ENCODE measurements around the gene PHETA2.

PHETA2 gene

GRCh38 chr22:42072606-42073330, 1.3 kb upstream of the PHETA2 start:
- Histone ChIP-seq H3K9ac (ENCODE audit: insufficient read length) (no peak overlapping the region), H3K4me3 (no peak overlapping the region), H3K27ac (no peak overlapping the region), H3K9me3 (ENCODE audit: low read depth, low read length) (no peaks in the 10 kb centered on the region), H3K36me3 (ENCODE audit: insufficient read depth, low read length) (no peaks in the 10 kb centered on the region)
- TF ChIP-seq EZH2 (IDR thresholded peaks at IDR 0.05): no peak
- no peak for TF ChIP-seq FOXP2 (optimal IDR thresholded peaks at IDR 0.05; ENCODE audit: control extremely low read depth, extremely low read length, insufficient read depth)
- no peak for TF ChIP-seq POLR2AphosphoS5 (IDR thresholded peaks at IDR 0.05; ENCODE audit: borderline replicate concordance, low read depth, low read length)
- no peak for DNase-seq (ENCODE audit: low read depth, low spot score)

DNA sequence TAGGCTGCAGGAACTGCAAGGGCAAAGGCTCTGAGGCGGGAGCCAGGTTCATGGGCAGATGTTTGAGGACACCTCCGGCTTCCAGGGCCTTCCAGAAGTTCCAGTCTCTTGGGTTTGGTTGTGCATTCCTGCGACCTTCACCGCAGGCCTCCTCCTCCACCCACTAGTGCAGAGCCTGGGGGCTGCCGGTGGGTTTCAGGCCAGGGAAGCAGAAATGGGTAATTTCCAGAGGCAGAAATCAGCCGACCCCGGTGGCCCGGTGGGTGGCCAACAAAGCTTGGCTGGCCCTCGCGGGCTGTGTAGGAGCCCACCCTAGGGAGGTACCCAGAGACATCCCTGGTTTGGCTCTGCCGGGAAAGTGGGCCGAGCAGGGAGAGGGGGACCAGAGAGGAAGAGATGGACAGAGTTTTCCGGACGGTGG, 417 bp upstream of the PHETA2 start:
- Histone ChIP-seq H3K27ac (no peak overlapping the region), H3K4me3 (no peak overlapping the region), H3K36me3 (ENCODE audit: insufficient read depth, low read length) (no peaks in the 10 kb centered on the region), H3K9me3 (ENCODE audit: low read depth, low read length) (no peaks in the 10 kb centered on the region), H3K9ac (ENCODE audit: insufficient read length) (no peak overlapping the region)
- TF ChIP-seq EZH2 (IDR thresholded peaks at IDR 0.05) (no peak), POLR2AphosphoS5 (IDR thresholded peaks at IDR 0.05; ENCODE audit: borderline replicate concordance, low read depth, low read length) (no peak), FOXP2 (optimal IDR thresholded peaks at IDR 0.05; ENCODE audit: control extremely low read depth, extremely low read length, insufficient read depth) (no peak)
- no peak for DNase-seq (ENCODE audit: low read depth, low spot score)

- no peak for TF ChIP-seq EZH2 (IDR thresholded peaks at IDR 0.05)
- no peak for TF ChIP-seq FOXP2 (optimal IDR thresholded peaks at IDR 0.05; ENCODE audit: control extremely low read depth, extremely low read length, insufficient read depth)
- no peak for TF ChIP-seq POLR2AphosphoS5 (IDR thresholded peaks at IDR 0.05; ENCODE audit: borderline replicate concordance, low read depth, low read length)
- no peak for DNase-seq (ENCODE audit: low read depth, low spot score)
- Histone ChIP-seq H3K9me3 (ENCODE audit: low read depth, low read length) (no peaks in the 10 kb centered on the region), H3K9ac (ENCODE audit: insufficient read length) (no peak overlapping the region), H3K27ac (no peak overlapping the region), H3K4me3 (no peak overlapping the region), H3K36me3 (ENCODE audit: insufficient read depth, low read length) (no peaks in the 10 kb centered on the region)
These were observed 1.0 kb downstream of the PHETA2 start for GRCh38 chr22:42074846-42075676.

- no peak for TF ChIP-seq EZH2 (IDR thresholded peaks at IDR 0.05)
- TF ChIP-seq POLR2AphosphoS5 (IDR thresholded peaks at IDR 0.05; ENCODE audit: borderline replicate concordance, low read depth, low read length): no peak
- TF ChIP-seq FOXP2 (optimal IDR thresholded peaks at IDR 0.05; ENCODE audit: control extremely low read depth, extremely low read length, insufficient read depth): no peak
- Histone ChIP-seq H3K9ac (ENCODE audit: insufficient read length) (no peak overlapping the region), H3K9me3 (ENCODE audit: low read depth, low read length) (no peaks in the 10 kb centered on the region), H3K36me3 (ENCODE audit: insufficient read depth, low read length) (no peaks in the 10 kb centered on the region), H3K27ac (no peak overlapping the region), H3K4me3 (no peak overlapping the region)
- DNase-seq (ENCODE audit: low read depth, low spot score): no peak
These were observed 2.9 kb downstream of the PHETA2 start for GRCh38 chr22:42076764-42077485.

DNA sequence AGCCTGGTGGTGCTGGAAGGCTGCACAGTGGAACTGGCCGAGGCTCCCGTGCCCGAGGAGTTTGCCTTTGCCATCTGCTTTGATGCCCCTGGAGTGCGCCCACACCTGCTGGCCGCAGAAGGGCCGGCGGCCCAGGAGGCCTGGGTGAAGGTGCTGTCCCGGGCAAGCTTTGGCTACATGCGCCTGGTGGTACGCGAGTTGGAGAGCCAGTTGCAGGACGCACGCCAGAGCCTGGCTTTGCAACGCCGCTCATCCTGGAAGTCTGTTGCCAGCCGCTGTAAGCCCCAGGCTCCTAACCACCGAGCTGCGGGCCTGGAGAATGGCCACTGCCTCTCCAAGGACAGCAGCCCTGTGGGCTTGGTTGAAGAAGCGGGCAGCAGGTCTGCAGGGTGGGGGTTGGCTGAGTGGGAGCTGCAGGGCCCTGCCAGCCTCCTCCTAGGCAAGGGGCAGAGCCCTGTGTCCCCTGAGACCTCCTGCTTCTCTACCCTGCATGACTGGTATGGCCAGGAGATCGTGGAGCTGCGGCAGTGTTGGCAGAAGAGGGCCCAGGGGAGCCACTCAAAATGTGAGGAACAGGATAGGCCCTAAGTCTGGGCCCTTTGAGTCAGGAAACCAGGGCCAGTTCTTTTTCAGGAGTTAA, 3.6 kb downstream of the PHETA2 start:
- no peak for DNase-seq (ENCODE audit: low read depth, low spot score)

GRCh38 chr22:42078469-42079318, 4.6 kb downstream of the PHETA2 start:
- Histone ChIP-seq H3K27ac (peak overlapping the region; percentile 89), H3K9ac (ENCODE audit: insufficient read length) (peak overlapping the region; percentile 94), H3K4me3 (peak overlapping the region; percentile 99), H3K36me3 (ENCODE audit: insufficient read depth, low read length) (peaks cover 13% of the 10 kb centered on the region; the same call in 1 of the 2 replicates), H3K9me3 (ENCODE audit: low read depth, low read length) (no peaks in the 10 kb centered on the region)
- no peak for DNase-seq (ENCODE audit: low read depth, low spot score)
- no peak for TF ChIP-seq POLR2AphosphoS5 (IDR thresholded peaks at IDR 0.05; ENCODE audit: borderline replicate concordance, low read depth, low read length)
- no peak for TF ChIP-seq EZH2 (IDR thresholded peaks at IDR 0.05)
- no peak for TF ChIP-seq FOXP2 (optimal IDR thresholded peaks at IDR 0.05; ENCODE audit: control extremely low read depth, extremely low read length, insufficient read depth)

More for the DNA sequence above, 3.6 kb downstream of the PHETA2 start:
- TF ChIP-seq EZH2 (IDR thresholded peaks at IDR 0.05) (no peak), FOXP2 (optimal IDR thresholded peaks at IDR 0.05; ENCODE audit: control extremely low read depth, extremely low read length, insufficient read depth) (no peak), POLR2AphosphoS5 (IDR thresholded peaks at IDR 0.05; ENCODE audit: borderline replicate concordance, low read depth, low read length) (no peak)
- no peak overlapping the region for H3K4me3 ChIP-seq
- no peaks in the 10 kb centered on the region for H3K9me3 ChIP-seq (ENCODE audit: low read depth, low read length)
- no peak overlapping the region for H3K9ac ChIP-seq (ENCODE audit: insufficient read length)
- H3K27ac ChIP-seq: no peak overlapping the region
- peaks cover 5% of the 10 kb centered on the region; the same call in 1 of the 2 replicates for H3K36me3 ChIP-seq (ENCODE audit: insufficient read depth, low read length)
